ENCODE data around the gene TBX2. TPM values are rescaled to one million over a fixed set of nuclear protein-coding genes. Genes with fewer than 3 reads are reported as not detected.

The TBX2 gene
- total RNA-seq, 1 donor from 2014 or later: 1.7 TPM

DNA sequence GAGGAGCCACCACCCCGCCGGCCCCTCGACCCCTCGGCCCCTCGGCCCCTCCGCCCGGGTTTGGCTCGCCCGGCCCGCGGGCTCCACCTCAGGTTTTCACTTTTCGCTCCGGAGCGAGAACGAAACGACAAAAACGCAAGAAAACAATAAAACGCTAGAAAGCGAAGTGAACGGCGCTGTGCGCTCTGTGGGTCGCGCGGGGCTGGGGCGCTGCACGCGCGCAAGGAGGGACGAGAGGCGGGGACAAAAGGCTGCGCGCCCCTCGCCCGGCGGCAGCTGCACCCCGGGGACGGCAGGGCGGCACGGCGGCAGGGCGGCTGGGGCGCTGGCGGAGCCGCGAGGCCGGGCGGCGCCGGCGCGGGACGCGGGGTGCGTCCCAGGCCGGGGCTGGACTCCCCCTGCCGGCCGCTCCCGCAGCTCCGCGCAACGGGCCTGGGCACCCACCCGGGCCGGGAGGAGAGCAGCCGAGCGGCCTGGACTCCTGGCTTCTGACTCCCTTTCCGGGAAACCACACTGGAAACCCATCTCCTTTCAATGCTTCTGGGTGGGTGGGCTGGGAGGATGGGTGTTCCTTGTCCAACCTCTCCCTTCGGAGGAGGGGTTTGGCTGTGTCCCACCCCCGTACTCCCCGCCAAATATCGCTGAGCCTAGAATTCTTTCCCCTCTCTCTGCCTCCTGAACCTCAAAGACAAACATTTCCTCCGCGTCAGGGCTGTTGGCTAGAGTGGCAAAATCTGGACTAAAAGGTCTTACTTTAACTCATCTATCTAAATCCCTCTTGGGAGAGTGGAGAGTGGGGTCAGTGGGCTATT is 9.9 kb downstream of the TBX2 start:
- H3K4me3 ChIP-seq (ENCODE audit: low read depth, low read length): peak overlapping the region; percentile 57
- TF ChIP-seq, protein P1, sequence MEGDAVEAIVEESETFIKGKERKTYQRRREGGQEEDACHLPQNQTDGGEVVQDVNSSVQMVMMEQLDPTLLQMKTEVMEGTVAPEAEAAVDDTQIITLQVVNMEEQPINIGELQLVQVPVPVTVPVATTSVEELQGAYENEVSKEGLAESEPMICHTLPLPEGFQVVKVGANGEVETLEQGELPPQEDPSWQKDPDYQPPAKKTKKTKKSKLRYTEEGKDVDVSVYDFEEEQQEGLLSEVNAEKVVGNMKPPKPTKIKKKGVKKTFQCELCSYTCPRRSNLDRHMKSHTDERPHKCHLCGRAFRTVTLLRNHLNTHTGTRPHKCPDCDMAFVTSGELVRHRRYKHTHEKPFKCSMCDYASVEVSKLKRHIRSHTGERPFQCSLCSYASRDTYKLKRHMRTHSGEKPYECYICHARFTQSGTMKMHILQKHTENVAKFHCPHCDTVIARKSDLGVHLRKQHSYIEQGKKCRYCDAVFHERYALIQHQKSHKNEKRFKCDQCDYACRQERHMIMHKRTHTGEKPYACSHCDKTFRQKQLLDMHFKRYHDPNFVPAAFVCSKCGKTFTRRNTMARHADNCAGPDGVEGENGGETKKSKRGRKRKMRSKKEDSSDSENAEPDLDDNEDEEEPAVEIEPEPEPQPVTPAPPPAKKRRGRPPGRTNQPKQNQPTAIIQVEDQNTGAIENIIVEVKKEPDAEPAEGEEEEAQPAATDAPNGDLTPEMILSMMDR (conservative IDR thresholded peaks at IDR 0.05; ENCODE audit: low read depth, low read length): peak; percentile 44
- DNase-seq (ENCODE audit: low read depth): no peak

DNA sequence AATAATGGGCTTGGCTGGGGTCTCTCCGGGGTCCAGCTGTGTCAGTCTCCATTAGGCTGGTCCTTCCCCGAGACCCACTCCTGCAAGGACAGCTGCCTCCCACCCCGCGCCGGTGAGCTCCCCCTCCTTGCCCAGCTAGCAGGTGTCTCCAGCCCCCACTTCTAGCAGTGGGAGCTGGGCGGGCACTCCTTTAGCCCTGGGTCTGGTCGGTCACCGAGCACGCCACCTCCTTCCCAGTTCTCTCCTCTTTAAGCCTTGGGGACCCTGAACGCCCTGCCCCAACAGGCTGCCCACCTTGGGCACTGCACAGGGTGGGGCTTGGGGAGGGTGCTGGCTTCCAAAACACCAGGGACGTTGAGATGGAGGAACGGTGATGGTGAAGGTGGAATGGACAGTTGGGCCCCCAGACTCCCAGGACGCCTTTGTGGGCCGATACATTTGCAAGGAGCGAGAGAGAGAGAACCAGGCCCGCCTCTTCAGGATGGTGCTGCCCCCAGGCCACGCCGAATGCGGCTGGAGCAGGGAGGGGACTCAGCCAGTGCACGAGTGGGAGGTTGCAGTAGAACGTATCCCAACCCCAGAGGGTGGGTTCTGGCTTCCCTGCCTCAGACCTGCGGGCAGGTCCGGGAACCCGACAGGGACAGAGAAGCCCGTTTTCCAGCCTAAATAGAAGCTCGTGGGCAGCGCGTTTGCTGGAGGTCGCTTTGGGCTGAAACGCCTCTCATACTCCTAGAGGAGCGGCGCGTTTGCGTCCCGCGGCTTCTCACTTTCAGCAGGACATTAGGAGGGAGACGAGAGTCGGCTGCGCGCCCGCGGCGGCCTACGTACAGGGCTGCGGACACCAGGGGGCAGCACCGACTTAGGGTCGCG is 10.7 kb downstream of the TBX2 start:
- no peak for DNase-seq (ENCODE audit: low read depth)
- H3K4me3 ChIP-seq (ENCODE audit: low read depth, low read length): peak overlapping the region; percentile 57

DNA sequence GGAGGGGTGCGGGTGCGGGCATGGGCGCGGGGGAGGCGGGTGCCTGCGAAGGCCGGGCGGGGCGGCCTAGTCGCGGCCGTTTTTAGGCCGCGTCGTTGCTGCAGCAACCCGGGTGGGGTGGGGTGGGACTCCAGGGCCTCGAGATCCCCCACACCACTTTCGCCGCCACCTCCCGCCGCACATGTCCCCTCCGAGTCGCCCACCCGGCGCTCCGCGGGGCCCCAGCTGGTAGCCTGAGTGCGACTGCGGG is 11.3 kb downstream of the TBX2 start:
- DNase-seq (ENCODE audit: low read depth): no peak
- TF ChIP-seq, protein P1 (conservative IDR thresholded peaks at IDR 0.05; ENCODE audit: low read depth, low read length): no peak
- peak overlapping the region; percentile 57 for H3K4me3 ChIP-seq (ENCODE audit: low read depth, low read length)

More for the DNA sequence above, 10.7 kb downstream of the TBX2 start:
- TF ChIP-seq, protein P1 (conservative IDR thresholded peaks at IDR 0.05; ENCODE audit: low read depth, low read length): peak; percentile 58

DNA sequence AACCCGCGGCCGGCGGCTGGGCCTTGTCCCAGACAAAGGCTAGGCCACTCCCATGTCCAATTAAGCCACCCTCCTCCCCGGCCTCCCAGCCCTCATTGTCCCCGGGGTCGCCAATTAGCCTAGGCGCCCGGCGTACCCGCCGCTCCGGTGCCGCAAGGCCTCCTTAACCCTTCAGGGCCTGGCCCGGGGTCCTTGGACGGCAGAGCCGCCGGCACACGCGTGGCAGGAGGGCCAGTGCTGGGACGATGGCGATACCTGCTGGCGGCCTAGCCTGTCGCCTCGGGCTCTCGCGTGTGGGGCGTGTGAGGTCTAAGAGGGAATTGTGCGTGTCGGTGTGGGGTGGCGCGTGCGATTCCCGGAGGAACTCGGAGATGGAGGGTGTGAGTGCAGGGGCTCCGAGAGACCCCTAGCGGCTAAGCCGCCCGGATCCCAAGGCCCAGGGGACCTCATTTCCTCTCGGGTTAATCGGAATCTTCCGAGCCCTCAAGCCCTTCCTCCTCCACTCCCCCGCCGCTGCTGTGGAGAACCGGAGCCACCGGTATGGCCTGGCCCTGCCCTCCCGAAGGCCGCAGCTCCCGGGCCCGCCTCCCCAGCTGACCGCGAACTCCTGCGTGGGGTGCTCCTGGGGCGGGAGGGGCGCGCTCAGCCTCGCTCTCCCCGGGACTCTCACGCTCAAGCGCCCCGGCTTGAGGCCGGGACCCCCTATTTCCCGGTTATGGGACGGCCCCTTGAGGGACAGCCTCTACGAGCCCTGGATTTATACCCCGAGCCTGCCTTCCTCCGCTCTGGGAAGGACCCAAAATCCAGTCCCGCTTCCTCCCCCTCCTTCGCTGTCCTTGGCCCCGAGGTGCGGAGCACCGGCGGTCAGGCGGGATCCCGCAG is 11.9 kb downstream of the TBX2 start:
- DNase-seq (ENCODE audit: low read depth): no peak
- TF ChIP-seq, protein P1 (conservative IDR thresholded peaks at IDR 0.05; ENCODE audit: low read depth, low read length): no peak
- H3K4me3 ChIP-seq (ENCODE audit: low read depth, low read length): peak overlapping the region; percentile 57

DNA sequence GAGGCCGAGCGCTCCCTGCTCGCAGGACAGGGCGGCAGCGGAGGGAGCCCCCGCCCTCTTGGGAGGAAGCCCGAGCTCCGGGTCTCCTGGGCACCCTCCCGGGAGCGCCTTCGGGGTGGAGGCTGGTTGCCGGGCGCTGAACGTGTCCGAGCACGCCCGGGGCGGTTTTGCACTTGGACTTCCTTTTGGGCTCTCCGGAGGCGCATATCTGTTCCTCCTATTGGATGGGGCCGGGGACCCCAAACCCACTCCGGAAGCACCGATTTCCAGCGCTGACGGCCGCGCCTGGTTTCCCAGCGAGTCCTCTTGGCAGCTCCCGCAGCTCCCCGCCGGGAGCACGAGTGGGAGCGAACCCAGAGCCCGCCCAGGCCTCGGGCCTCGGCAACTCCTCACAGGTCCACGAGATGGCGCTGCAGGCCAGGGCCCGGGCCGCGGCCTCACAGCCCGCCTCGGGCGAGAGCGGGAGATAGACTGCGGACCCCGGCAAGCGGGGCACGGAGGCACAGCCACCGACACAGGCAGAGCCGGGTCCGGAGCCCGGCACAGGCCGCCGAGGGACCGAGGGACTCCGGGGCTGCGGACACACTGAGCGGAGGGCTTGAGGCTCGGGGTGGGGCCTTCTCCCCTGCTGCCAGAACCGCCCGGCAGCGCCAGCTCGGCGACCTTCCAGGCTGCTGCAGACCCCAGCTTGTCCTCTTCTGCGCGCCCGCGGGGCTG is 12.7 kb downstream of the TBX2 start:
- peak overlapping the region; percentile 57 for H3K4me3 ChIP-seq (ENCODE audit: low read depth, low read length)
- no peak for DNase-seq (ENCODE audit: low read depth)
- TF ChIP-seq, protein P1 (conservative IDR thresholded peaks at IDR 0.05; ENCODE audit: low read depth, low read length): peak; percentile 89
